AG04450 (cell line): ENCODE measurements around the gene DENND4C. TPM values are rescaled to one million over a fixed set of nuclear protein-coding genes. Genes with fewer than 3 reads are reported as not detected.
"Not testable (repeated sequence)": the region's sequence is repeated elsewhere in the genome, so short reads cannot be mapped to it uniquely, and the experiment has no call there.

Source experiments
- CTCF ChIA-PET: fragments of 300-600, 350-600 bp; formaldehyde crosslinking; extraction: SDS; loops from one replicate; lab custom pipeline; 2022; ENCODE audit warnings: antibody characterized with exemption, inconsistent platforms; lab: Charles Lee
- POLR2A ChIA-PET: fragments of 350-600 bp; formaldehyde crosslinking; extraction: SDS; loops from one replicate; lab custom pipeline; 2021; ENCODE audit warnings: antibody characterized with exemption, inconsistent platforms; lab: Yijun Ruan, JAX
- DNase-seq: peaks from one replicate; pipeline ENCODE4 v3.0.0-alpha.2; 2011; ENCODE audit warnings: low read depth, low spot score
- H3K27ac ChIP-seq: one replicate; pipeline ENCODE4 v1.5.1; 2012; ENCODE audit warnings: low read depth, low read length, control low read depth
- H3K27me3 ChIP-seq: one replicate; pipeline ENCODE4 v1.6.0; 2012; ENCODE audit warnings: low read length; ENCODE audit not compliant: control insufficient read depth, insufficient read depth
- H3K4me3 ChIP-seq: 2 replicates; pipeline ENCODE4 v1.5.1; 2011; ENCODE audit warnings: mild to moderate bottlenecking, low read depth, low read length, control low read depth
- H3K9me3 ChIP-seq: 2 replicates; pipeline ENCODE4 v1.5.1; 2012; ENCODE audit warnings: low read length; ENCODE audit not compliant: control insufficient read depth, insufficient read depth
- polyA plus RNA-seq: library from polyadenylated mRNA; depleted of rRNA; stranded (reverse); fragments of >200 nt; gene quantifications from 2 replicates; pipeline ENCODE4 v1.2.3, GENCODE V29; 2011
- TF ChIP-seq, protein P1 (sequence below): IDR thresholded peaks from 2 replicates; pipeline ENCODE4 v1.5.1; 2011; ENCODE audit warnings: low read depth, low read length, control low read depth, inconsistent platforms

Gene DENND4C
- polyA plus RNA-seq, 1 experiment, result 27.9 TPM

DNA sequence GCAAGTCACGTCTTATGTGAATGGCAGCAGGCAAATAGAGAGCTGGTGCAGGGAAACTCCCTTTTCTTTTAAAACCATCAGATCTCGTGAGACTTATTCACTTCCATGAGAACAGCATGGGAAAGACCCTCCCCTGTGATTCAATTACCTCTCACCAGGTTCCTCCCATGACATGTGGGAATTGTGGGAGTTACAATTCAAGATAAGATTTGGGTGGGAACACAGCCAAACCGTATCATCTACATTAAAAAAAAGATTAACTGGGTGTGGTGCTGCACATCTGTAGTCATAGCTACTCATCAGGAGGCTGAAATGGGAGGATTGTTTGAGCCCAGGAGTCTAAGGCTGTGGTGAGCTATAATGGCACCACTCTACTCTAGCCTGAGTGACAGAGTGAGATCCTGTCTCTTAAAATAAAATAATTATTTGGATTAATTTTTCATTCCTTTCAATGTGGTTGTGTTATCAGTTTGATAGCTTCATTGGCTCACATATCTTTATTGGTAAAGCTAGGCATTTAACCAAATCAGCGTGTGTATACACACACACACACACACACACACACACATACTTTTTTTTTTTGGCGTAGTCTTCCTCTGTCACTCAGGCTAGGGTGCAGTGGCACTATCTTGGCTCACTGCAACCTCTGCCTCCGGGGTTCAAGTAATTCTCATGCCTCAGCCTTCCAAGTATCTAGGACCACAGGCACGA, 21.8 kb downstream of the DENND4C start:
- no peaks in the 10 kb centered on the region for H3K27me3 ChIP-seq
- H3K4me3 ChIP-seq, result no peak overlapping the region
- ChIA-PET POLR2A (no interaction called here), CTCF (interaction anchor here (0.6 to 1.4 kb wide), 2 partner anchors 9 to 205 kb away, joined by 3 to 4 read pairs; no protein-coding TSS in a partner anchor)
- no peak for DNase-seq
- no peak overlapping the region for H3K27ac ChIP-seq
- no peaks in the 10 kb centered on the region for H3K9me3 ChIP-seq
- TF ChIP-seq, protein P1, sequence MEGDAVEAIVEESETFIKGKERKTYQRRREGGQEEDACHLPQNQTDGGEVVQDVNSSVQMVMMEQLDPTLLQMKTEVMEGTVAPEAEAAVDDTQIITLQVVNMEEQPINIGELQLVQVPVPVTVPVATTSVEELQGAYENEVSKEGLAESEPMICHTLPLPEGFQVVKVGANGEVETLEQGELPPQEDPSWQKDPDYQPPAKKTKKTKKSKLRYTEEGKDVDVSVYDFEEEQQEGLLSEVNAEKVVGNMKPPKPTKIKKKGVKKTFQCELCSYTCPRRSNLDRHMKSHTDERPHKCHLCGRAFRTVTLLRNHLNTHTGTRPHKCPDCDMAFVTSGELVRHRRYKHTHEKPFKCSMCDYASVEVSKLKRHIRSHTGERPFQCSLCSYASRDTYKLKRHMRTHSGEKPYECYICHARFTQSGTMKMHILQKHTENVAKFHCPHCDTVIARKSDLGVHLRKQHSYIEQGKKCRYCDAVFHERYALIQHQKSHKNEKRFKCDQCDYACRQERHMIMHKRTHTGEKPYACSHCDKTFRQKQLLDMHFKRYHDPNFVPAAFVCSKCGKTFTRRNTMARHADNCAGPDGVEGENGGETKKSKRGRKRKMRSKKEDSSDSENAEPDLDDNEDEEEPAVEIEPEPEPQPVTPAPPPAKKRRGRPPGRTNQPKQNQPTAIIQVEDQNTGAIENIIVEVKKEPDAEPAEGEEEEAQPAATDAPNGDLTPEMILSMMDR, result no peak

DNA sequence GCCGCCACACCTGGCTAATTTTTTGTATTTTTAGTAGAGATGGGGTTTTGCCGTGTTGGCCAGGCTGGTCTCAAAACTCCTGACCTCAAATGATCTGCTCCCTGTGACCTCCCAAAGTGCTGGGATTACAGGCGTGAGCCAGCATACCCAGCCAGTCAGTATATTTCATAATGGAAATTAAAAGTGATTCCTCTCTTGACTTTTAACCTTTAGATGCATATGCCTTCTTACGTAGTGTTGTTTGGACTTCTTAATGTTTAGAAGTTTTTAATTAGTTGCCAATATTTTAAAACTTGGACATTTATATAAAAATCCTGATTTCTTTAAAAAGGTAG, 22.4 kb downstream of the DENND4C start:
- Histone ChIP-seq H3K27ac (no peak overlapping the region), H3K4me3 (no peak overlapping the region), H3K9me3 (no peaks in the 10 kb centered on the region), H3K27me3 (no peaks in the 10 kb centered on the region)
- POLR2A ChIA-PET, result no interaction called here
- CTCF ChIA-PET, result interaction anchor here (0.6 to 1.4 kb wide), 2 partner anchors 8 to 204 kb away, joined by 3 to 4 read pairs; no protein-coding TSS in a partner anchor
- no peak for DNase-seq
- TF ChIP-seq, protein P1, result no peak

DNA sequence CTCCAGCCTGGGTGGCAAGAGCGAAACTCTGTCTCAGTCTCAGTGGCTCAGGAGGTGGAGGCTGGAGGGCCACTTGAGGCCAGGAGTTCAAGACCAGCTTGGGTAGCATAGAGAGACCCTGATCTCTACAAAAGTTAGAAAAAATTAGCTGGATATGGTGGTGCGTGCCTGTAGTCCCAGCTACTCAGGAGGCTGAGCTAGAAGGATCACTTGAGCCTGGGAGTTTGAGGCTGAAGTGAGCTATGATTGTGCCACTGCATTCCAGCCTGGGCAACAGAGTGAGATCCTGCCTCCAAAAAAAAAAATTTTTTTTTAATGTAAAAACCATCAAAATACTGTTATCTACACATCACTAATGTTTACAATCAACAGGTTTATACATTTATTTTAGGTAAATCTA, 24.6 kb downstream of the DENND4C start:
- no peaks in the 10 kb centered on the region for H3K9me3 ChIP-seq
- POLR2A ChIA-PET, result interaction anchor here (0.6 kb wide), 1 partner anchor 44 kb away, joined by 3 read pairs; no protein-coding TSS in a partner anchor
- CTCF ChIA-PET, result no interaction called here
- no peaks in the 10 kb centered on the region for H3K27me3 ChIP-seq
- no peak overlapping the region for H3K4me3 ChIP-seq
- TF ChIP-seq, protein P1, result no peak
- no peak for DNase-seq
- no peak overlapping the region for H3K27ac ChIP-seq

DNA sequence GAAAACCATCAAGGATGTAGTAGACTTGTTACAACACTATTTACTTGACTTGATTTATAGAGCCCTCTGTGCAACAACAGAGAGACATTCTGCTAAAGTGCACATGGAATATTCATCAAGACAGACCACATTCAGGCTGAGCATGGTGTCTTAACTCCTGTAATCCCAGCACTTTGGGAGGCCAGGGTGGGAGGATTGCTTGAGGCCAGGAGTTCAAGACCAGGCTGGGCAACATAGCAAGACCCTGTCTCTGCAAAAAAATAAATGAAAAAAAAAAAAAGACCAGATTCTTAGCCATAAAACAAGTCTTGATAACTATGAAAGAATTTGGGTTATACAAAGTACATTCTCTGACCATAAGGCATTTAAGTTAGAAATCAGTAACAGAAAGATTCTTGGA, 25.3 kb downstream of the DENND4C start:
- Histone ChIP-seq H3K27me3 (no peaks in the 10 kb centered on the region), H3K27ac (no peak overlapping the region), H3K9me3 (no peaks in the 10 kb centered on the region), H3K4me3 (no peak overlapping the region)
- POLR2A ChIA-PET, result no interaction called here
- CTCF ChIA-PET, result no interaction called here
- no peak for DNase-seq
- TF ChIP-seq, protein P1, result no peak

DNA sequence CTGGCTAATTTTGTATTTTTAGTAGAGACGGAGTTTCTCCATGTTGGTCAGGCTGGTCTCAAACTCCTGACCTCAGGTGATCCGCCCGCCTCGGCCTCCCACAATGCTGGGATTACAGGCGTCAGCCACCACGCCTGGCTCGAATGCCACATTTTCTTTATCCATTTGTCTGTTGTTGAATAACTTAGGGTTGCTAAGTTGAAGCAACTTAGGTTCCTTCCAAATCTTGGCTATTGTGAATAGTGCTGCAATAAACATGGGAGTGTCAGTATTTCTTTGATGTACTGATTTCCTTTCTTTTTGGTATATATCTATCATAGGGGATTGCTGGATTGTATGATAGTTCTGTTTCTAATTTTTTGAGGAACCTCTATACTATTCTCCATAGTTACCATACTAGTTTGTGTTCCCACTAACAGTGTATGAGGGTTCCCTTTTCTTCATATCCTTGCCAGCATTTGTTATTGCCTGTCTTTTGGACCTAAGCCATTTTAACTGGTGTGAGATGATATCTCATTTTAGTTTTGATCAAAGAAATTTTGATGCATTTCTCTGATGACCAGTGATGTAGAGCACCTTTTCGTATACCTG, 29.3 kb downstream of the DENND4C start:
- H3K27me3 ChIP-seq, H3K27ac ChIP-seq, CTCF ChIA-PET, POLR2A ChIA-PET, DNase-seq, H3K9me3 ChIP-seq, H3K4me3 ChIP-seq: not testable (repeated sequence)

DNA sequence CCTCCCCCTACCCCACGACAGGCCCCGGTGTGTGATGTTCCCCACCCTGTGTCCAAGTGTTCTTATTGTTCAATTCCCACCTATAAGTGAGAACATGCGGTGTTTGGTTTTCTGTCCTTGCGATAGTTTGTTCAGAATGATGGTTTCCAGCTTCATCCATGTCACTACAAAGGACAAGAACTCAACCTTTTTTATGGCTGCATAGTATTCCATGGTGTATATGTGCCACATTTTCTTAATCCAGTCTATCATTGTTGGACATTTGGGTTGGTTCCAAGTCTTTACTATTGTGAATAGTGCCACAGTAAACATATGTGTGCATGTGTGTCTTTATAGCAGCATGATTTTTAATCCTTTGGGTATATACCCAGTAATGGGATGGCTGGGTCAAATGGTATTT, 35.1 kb downstream of the DENND4C start:
- H3K27ac ChIP-seq, H3K9me3 ChIP-seq, POLR2A ChIA-PET, H3K27me3 ChIP-seq, CTCF ChIA-PET, DNase-seq, H3K4me3 ChIP-seq: not testable (repeated sequence)

DNA sequence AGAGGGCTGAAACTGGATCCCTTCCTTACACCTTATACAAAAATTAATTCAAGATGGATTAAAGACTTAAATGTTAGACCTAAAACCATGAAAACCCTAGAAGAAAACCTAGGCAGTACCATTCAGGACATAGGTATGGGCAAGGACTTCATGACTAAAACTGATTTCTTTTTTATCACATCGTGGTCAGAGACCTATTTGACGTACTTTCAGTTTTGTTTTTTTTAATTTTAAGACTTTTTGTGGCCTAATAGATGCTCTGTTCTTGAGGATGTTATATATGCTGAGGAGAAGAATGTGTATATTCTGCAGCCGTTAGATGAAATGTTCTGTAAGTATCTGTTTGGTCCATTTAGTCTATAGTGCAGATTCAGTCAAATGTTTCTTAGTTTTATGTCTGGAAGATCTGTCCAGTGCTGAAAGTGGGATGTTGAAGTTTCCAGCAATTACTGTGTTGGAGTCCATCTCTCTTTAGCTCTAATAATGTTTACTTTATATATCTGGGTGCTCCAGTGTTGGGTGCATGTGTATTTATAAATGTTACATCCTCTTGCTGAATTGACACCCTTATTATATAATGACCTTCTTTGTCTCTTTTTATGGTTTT, 36.4 kb downstream of the DENND4C start:
- H3K9me3 ChIP-seq, DNase-seq, H3K27ac ChIP-seq, H3K4me3 ChIP-seq, CTCF ChIA-PET, POLR2A ChIA-PET, H3K27me3 ChIP-seq: not testable (repeated sequence)
